ENCODE results near the gene ZNRD2.

ZNRD2 gene

DNA sequence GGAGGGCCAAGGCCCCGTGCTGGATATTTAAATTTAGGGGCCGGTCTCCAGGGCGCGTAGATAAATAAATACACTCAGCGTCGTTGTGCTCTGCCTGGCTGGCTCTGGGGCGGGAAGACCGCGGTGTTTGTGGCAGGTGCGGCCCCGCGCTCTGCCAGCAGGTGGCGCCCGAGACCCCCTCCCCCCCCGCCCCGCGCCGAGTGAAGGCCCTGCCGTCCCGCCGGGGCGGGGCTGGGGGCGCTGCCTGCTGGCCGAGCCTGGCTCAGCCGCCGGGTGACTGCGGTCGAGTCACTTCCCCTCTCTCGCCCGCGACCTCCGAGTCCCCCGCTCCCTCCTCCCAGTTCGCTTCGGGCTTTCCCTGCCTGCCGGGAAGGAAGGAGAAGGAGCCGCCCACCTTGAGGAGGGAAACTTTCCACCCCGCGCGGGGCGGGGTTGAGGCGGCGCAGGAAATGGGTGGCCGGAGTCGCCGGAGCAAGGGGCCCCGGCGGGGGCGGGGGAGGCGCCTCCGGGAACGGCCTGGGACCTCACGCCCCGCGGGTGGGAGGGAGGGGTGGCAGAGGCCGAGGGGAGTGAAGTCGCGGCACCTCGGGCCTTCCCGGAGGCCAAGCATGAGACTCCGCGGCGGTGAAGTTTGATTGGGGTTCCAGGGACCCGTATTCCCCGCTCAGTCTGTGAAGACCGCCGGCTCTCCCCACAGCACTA, 4.0 kb downstream of the ZNRD2 start:
- DNase-seq, result no peak

DNA sequence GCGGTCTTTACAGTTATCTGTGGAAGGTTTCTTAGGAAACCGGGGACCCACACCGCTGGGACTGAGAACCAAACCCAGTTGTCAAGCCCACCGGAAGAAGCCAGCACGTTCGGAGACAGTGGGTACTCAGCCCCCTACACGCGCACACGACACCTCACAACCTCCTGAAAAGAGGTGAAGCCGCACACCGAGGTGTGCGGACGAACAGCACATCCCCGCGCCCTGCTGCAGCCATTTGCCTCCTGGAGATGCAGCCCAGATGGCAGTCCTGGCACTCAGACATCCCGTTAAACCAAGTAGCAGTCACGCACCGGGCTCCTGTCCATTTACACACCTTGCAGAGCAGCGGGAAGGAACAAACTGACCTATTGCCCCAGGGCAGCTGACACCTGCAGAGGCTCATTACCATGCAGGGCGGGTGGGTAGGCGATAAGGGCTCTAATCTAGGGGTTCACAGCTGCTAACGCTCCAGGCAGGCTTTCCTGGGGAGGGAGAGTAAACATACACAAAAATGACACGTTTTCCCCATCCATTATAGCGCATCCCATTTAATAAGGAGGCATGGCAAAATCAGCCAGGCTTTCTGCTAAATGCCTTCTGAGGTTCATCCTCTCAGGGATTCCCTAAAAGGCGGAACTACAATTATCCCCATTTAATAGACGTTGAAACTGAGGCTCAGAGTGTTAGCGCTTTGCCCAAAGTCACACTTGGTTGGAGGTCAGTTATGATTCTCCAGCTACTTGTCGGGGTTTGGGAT, 4.7 kb downstream of the ZNRD2 start:
- no peak for DNase-seq

DNA sequence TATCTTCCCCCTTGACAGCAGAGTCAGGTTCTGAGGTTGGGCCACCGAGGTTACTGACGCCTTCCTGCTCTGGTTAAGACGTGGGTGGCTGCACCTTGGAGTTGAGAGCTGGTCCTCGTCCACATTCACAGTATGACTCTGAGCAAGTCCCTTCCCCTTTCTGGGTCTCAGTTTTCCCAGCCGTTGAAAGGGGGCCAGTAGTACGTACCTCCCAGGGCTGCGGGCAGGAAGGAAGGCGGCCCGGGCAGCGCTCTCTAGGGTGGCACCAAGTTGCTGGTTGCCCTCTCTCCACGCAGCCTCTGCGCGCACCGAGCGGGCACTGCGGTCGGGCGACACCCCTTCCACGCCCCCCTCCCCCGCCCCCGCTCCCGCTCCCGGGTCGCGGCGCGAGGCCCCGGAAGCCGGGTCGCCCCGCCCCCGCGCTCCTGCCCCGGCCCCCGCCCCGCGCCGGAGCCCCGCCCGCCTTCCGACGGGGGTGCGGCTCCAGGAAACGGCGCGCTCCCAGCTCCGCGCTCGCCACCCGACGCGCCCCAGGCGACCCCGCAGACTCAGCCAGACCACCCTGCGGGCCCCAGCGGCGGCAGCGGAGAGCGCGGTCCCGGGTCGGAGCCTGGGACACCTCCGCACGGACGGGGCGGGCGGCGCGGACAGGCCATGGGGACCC, 5.4 kb downstream of the ZNRD2 start, which contains the start of gene EHBP1L1:
EHBP1L1 (plus strand) TSS at position 486 of the 664 bp plus-strand sequence. CDS start 250 bp downstream, outside the sequence.
- DNase-seq, result no peak

DNA sequence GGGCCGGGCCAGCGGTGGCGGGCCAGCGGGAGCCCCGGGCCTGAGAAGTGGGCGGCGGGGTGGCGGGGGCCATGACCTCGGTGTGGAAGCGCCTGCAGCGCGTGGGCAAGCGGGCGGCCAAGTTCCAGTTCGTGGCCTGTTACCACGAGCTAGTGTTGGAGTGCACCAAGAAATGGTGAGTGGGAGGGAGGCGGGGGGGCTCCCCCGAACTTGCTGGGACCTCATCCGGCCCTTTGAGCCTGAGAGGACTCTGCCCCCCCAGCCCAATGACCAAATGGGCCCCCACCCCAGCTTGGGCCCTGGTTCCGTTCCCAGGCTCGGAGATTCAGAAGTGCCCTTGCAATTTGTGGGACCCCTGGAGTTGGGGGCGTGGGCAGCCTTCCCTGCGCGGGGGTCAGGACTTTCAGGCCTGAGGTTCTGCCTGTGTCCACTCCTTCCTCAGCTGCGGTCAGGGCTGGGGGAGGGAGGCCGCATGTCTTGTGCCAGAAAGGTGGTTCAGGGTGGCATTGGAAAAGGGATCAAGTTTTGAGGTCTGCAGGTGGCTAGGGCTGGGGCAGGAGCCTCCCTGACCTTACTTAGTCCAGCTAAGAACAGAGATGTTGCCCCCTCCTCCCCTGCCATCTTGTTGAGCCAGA, 6.1 kb downstream of the ZNRD2 start:
- no peak for DNase-seq

DNA sequence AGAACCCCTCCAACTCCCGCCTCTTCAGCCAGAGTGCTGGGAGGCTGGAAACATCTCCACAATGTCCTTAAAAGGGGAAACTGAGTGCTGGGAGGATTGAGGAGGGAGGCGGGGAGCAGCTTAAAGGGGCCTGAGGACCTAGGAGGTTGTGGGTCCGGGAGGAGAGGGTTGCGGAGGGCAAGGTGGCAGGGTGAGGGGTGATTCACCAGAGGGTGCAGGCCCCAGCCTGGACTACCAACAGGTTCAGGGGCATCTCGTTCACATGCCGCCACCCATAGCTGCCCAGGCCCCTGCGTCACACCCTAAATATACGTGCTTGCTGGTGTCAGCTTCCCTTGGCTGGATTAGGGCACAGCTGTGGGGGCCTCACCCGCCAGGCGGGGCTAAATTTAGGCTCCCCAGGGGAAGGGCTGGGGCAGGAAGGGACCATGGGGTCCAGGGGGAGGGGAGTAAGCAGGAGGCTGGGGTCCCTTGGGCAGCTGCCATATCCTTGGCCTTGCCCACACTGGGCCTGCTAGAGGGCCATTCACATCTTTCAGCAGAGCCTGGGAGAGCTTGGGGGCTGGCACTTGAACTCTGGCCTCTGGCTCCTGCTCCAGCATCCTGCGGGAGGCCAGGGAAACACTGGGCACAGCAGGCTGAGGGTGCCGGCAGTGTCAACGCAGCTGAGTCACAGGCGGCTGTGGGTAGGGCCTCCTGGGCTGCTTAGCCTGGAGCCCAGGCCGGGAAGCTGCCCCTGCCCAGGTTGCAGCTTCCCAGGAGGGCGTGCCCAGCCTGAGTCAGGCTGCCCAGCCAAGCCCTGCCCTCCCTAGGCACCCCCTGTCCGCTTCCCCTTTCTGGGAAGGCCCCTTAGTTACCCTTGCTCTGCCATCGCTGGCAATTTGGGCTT, 6.8 kb downstream of the ZNRD2 start:
- DNase-seq, result no peak

DNA sequence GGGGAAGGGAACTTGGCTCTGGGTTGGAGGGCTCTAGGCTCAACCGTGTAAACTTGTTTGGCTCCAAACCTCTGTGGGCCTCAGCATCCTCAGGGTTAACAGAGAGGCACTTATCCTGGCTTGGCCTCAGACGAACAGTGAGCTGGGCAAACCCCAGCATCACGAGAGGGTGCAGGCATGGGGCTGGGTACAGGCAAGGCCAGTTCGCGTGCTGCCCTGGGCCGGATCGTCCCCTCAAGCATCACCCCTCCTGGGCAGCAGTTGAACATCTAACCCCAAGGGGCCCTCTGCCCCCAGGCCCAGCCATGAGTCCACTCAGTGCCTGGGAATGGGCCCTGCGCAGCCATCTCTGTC, 7.5 kb downstream of the ZNRD2 start:
- DNase-seq, result no peak

DNA sequence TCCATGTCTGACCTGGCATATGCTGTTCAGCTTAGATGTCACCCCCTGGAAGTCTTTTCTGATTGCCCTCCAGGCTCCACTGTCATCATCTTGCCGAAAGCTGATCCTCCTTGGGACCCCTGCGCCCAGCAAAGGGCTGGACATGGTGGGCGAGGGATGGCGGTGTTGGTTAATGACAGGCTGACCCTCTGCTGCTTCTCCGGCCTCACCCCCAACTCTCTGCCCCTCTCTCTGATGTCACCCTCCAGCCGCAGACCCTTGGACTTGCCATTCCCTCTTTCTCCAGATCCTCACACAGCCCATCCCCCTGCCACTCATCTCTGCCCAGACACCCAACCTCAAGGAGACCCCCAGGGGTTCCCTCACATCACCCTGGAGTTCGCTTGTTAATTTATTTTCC, 7.9 kb downstream of the ZNRD2 start:
- DNase-seq, result no peak

DNA sequence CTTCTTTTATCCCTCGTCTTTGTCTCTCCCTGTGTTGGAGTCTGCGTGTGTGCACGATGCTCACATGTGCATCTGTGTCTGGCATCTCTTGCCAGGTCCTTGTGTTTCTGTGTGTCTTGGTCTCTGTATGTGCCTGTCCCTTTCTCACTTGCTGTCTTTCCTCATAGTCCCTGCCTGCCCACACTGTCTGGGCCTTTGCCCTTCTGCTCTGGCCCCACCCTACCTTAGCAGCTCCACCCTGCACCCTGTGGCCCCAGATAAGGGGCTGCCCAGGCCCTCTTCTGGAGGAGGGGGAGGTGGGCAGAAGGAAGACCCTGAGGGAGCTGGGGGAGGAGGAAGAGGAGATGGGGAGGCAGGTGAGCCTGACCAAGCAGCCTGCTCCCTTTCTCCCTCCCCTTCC, 8.4 kb downstream of the ZNRD2 start:
- no peak for DNase-seq

DNA sequence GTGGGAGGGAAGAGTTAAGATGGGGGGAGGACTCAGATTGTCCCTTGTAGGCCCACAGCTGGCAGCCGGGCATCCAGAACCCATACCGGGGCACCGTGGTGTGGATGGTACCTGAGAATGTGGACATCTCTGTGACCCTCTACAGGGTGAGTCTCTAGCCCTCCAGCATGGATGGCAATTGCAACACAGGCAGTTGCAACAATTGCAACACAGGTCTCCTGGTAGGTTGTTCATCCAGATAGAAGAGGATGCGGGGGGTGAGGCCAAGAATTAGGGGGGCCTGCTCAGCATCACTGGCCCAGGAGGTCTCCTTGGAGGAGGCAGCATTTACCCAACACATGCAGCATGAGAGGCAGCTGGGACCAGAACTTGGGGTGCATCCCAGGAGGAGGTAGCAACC, 9.0 kb downstream of the ZNRD2 start:
- no peak for DNase-seq

DNA sequence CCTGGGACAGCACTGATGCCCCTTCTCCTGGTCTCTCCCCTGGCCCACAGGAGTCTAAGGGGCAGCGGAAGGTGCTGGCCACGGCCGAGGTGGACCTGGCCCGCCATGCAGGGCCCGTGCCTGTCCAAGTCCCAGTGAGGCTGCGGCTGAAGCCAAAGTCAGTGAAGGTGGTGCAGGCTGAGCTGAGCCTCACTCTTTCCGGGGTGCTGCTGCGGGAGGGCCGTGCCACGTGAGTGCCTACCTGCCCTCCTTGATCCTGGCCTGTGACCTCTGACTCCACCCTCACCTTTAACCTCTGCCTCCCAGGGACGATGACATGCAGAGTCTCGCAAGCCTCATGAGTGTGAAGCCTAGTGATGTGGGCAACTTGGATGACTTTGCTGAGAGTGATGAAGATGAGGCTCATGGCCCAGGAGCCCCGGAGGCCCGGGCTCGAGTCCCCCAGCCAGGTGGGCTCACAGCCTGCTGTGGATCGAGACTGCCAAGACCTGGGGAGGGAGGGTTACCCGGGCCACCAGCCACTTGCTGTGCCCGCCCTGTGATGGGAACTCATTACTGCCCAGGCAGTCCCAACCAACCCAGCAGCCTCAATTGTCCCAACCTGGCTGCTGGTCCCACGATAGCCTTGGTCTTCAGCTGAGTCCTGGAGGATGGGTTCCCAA, 9.9 kb downstream of the ZNRD2 start:
- DNase-seq, result no peak

DNA sequence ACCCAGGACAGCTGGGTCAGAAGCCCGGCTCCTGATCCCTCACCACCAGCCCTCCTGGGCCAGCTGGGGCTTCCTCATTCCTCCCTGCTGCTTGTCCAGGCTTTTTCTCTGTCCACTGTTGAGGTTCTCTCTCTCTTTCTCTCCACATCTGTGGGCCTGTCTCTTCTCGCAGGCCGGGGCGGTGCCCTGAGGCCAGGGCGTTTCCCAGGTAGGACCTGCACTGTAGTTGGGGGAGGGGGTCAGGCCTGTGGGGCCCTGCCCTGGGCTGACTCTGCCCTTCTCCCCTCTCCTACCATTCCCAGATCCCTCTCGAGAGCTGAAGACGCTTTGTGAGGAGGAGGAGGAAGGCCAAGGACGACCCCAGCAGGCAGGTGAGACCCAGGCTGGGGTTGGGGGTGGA, 10.5 kb downstream of the ZNRD2 start:
- DNase-seq, result no peak

DNA sequence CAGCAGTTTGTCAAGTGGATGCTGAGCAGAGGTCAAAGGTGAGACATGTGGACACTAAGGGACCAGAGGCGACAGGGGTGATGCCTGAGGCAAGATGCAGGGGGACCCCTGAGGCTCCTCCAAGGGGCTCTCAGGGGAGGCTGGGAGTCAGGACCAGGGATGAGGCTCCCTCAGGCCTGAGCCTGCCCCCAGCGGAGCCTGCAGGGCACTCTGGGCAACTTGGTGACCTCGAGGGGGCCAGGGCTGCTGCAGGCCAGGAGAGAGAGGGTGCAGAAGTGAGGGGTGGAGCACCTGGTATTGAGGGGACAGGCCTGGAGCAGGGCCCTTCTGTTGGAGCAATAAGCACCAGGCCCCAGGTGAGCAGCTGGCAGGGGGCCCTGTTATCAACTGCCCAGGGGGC, 11.7 kb downstream of the ZNRD2 start:
- no peak for DNase-seq

DNA sequence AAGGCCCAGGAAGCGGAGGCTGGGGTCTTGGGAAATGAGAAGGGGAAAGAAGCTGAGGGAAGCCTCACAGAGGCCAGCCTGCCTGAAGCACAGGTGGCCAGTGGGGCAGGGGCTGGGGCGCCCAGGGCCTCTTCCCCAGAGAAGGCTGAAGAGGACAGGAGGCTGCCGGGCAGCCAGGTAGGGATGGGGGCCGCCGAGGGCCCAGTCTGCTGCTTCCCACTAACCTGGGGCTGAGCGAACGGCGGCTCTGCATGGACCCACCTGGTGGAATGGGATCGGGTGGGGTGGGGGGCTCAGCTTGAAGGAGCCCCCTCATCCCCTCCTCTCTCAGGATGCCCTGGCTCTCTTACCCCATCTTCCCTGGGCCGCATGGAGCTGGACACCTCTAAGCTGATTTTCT, 13.3 kb downstream of the ZNRD2 start:
- no peak for DNase-seq

DNA sequence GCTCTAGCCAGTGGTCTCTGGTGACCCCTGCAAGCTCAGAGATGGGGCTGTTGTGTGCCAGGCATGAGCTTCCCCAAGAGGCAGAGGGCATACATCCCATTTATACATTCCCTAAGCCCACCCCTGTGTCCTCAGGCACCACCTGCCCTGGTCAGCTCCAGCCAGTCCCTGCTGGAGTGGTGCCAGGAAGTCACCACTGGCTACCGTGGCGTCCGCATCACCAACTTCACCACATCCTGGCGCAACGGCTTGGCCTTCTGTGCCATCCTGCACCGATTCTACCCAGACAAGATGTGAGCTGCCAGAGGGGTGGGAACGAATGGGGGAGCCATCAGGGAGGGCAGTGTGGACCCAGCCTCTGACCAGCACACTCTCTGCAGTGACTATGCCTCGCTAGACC, 13.8 kb downstream of the ZNRD2 start:
- no peak for DNase-seq

DNA sequence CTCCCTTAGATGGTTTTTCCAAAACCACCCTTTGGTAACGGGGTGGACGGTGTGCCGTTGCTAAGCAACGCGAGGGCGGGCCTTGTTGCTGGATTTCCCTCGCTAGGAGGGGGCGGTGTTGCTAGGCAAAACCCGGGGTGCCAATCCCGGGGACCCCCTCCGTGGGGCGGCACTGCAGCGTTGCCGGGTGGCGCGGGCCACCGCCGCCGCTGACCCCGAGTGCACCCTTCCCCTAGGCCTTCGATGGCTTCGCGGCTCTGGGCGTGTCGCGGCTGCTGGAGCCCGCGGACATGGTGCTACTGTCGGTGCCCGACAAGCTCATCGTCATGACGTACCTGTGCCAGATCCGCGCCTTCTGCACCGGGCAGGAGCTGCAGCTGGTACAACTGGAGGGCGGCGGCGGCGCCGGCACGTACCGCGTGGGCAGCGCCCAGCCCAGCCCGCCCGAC, 14.5 kb downstream of the ZNRD2 start:
- DNase-seq, result no peak

DNA sequence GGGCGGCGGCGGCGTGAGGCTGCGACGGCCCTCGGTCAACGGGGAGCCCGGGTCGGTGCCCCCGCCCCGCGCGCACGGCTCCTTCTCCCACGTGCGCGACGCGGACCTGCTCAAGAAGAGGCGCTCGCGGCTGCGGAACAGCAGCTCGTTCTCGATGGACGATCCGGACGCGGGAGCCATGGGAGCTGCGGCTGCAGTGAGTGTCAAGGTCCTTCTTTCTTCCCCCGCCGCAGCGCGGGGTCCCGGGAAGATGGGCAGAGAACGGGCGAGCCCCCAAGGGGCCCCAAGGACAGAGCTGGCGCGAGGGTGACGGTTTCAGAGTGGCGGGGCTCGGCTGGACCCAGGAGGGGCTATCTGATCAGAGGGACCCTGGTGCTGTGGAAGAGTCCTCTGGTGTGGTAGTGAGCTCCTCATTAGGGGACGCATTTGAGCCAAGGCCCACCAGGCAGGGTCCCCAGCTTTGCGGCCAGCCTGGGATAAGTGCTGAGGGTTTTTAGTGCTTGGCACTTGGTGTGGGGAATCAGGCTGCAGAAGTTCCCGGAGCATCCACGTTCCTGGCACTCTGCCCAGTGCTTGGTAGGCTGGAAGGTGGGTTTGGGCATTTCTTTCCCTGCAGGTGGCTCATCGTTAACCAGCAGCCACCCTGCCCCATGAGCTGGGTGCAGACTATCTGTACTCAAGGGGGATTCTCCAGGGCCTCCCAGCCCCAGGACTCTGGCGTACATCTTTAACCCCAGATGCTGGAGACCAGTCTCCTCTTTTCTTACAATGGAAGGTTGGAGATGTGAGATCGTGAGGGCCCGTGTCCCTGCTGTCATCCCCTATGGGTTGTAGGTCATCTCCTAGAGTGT, 15.3 kb downstream of the ZNRD2 start:
- no peak for DNase-seq

DNA sequence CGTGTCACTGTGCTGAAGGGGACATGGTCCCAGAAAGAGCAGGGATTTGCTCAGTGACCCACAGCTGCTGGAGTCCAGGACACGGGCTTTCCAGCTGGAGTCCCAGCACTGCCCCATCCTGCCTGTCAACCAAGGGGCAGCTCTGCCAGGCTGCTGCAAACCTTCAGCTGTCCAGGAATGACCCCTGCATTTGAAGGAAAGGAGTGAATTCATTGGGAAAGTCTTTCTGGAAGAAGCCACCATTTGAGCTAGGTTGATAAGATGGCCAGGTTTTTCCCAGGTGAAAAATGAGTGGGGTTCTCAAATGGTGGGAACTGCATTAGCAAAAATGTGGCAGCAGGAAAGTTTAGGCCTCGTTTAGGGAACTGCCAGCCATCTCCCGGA, 16.0 kb downstream of the ZNRD2 start:
- no peak for DNase-seq

DNA sequence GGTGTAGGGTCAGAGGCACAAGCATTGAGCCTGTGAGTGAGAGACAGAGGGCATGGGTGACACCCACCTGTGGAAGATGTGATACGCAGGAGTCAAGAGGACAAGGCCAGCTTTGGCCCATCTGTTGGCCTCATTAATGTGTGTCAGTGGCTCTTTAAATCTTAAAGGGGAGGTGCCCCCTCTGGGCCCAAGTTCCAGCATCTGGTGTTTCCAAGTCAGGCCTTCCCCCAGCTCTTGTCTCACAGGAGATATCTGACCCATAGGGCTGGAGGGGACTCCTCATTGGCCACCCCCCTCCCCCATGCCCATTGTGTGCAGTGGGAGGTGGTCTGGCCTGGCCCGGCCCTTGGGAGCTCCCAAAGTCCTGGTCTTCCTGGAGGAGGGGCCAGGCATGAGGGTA, 16.4 kb downstream of the ZNRD2 start:
- no peak for DNase-seq

DNA sequence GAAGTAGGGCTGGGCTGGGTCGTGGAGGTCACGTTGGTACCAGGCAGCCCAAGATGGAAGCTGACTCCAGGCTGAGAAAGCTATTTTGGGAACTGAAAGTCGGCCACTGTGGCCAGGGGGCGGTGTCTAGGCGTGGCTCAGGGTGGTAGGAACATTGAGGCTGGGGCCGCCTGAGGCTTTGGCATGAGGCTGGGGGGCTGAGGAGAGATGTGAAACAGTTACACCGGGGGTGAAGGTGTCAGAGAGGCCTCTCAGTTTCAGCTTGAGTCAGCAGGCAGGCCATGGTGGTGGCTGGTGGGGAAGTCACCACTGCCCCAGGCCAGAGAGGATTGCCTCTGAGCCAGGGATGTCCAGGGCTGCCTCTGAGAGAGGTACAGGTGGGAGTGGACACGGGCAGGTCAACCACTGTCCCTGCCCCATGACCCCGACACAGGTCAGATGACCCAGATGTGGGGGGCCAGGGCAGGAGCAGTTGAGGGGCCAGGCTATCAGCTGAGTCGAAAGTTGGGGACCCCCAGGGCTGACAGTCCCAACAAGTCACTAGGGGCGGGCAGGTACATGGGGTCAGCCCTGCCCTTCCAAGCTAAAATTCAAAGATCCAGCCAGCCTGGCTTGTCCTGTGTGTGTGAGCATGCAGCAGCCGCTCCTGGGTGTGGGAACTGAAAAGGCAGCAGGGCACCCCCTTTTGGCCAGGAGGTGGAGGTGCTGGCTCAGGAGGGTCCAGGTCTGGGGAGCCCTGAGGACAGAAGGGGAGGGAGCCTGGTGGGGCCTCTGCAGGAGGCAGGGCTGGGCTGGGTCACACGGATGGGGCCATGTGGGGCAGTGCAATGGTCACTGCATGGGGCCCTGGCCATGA, 18.1 kb downstream of the ZNRD2 start:
- DNase-seq, result no peak

Measured in NCI-H1694 (cell line).